Measurements from ENCODE around the gene RBM17. TPM values are rescaled to one million over a fixed set of nuclear protein-coding genes. Genes with fewer than 3 reads are reported as not detected.

The RBM17 gene
- total RNA-seq, 2 donors from 2014 or later = 156 to 200 TPM

- peaks cover 59% of the 10 kb centered on the region for H3K4me1 Mint-ChIP-seq (ENCODE audit: low read depth)
- no peaks in the 10 kb centered on the region for H3K9me3 Mint-ChIP-seq
- H3K27me3 Mint-ChIP-seq (ENCODE audit: low read depth) = no peaks in the 10 kb centered on the region
- ATAC-seq (replicated peaks in 1 of 2) (no peak), DNase-seq (no peak)
- no peak overlapping the region for H3K4me3 Mint-ChIP-seq
- no peak overlapping the region for H3K27ac Mint-ChIP-seq
- H3K36me3 Mint-ChIP-seq (ENCODE audit: insufficient read depth in 2 of 2) = no peaks in the 10 kb centered on the region
Measured at GRCh38 chr10:6128087-6128486, 39.3 kb downstream of the RBM17 start.

- Mint-ChIP-seq H3K36me3 (ENCODE audit: insufficient read depth in 2 of 2) (no peaks in the 10 kb centered on the region), H3K27me3 (ENCODE audit: low read depth) (peaks cover 3% of the 10 kb centered on the region), H3K9me3 (no peaks in the 10 kb centered on the region), H3K4me1 (ENCODE audit: low read depth) (peaks cover 54% of the 10 kb centered on the region), H3K27ac (no peak overlapping the region), H3K4me3 (peak overlapping the region; percentile 67 to 74)
- ATAC-seq (replicated peaks in 1 of 2) (no peak), DNase-seq (no peak)
Measured at GRCh38 chr10:6128591-6129251, 39.9 kb downstream of the RBM17 start.

DNA sequence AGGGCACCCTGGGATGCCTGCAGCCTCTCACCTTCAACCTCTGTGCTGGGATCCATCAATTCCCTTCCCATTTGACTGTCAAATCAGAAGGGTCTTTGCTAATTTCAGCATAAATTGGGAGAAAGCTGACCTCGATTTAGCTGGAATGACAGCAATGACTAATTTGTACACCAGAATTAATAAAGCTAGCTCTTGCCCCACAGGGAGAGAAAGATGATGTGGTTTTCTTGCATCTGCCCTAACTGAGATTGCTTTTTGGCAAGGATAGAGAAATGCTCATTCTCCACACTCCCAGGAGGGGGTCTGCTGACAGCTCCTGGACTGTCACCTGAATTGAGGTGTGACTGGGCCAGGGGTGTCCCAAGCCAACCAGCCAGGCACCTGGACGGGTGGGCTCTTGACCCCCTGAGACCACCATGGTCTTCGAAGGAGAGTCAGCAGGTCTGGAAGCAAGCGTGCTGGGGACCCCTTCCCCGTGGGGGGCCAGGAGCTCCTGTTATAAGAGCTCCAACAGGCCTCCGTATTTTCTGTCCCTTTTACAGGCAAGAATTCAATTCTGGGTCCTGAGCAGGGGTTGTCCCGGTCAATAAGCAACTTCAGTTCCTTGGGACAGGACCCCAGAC is 42.1 kb downstream of the RBM17 start:
- DNase-seq (no peak), ATAC-seq (replicated peaks in 1 of 2) (no peak)
- H3K4me3 Mint-ChIP-seq = peak overlapping the region; percentile 9 to 74
- H3K9me3 Mint-ChIP-seq = no peaks in the 10 kb centered on the region
- H3K4me1 Mint-ChIP-seq (ENCODE audit: low read depth) = peaks cover 58% of the 10 kb centered on the region
- H3K36me3 Mint-ChIP-seq (ENCODE audit: insufficient read depth in 2 of 2) = no peaks in the 10 kb centered on the region
- H3K27ac Mint-ChIP-seq = no peak overlapping the region
- H3K27me3 Mint-ChIP-seq (ENCODE audit: low read depth) = peaks cover 10% of the 10 kb centered on the region

GRCh38 chr10:6133331-6134098 is 44.7 kb downstream of the RBM17 start:
- no peak overlapping the region for H3K27ac Mint-ChIP-seq
- H3K36me3 Mint-ChIP-seq (ENCODE audit: insufficient read depth in 2 of 2) = no peaks in the 10 kb centered on the region
- peaks cover 72% of the 10 kb centered on the region for H3K4me1 Mint-ChIP-seq (ENCODE audit: low read depth)
- no peak for DNase-seq
- no peaks in the 10 kb centered on the region for H3K9me3 Mint-ChIP-seq
- ATAC-seq (replicated peaks in 1 of 2) = no peak
- H3K4me3 Mint-ChIP-seq = no peak overlapping the region
- peaks cover 13% of the 10 kb centered on the region for H3K27me3 Mint-ChIP-seq (ENCODE audit: low read depth)

GRCh38 chr10:6134099-6134823 is 45.4 kb downstream of the RBM17 start:
- Mint-ChIP-seq H3K27ac (no peak overlapping the region), H3K9me3 (no peaks in the 10 kb centered on the region), H3K27me3 (ENCODE audit: low read depth) (peaks cover 18% of the 10 kb centered on the region), H3K4me1 (ENCODE audit: low read depth) (peaks cover 70% of the 10 kb centered on the region), H3K4me3 (peak overlapping the region; percentile 36 to 87), H3K36me3 (ENCODE audit: insufficient read depth in 2 of 2) (no peaks in the 10 kb centered on the region)
- no peak for ATAC-seq (replicated peaks in 1 of 2)
- DNase-seq = no peak

DNA sequence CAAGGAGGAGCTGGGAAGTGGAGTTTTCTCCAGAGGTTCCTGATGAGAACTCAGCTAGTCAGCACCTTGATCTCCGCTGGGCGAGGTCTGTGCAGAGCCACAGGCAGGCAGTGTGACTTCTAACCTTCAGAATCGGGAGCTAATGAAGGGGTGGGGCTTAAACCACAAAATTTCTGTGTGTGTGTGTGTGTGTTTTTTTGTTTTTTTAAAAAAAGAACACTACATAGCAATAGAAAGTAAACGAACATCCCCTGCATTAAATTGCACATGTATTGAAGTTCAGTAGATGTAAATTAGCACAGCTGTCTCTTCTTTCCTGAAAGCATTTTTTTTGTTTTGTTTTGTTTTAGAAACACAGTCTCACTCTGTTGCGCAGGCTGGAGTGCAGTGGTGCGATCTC is 46.2 kb downstream of the RBM17 start:
- peaks cover 18% of the 10 kb centered on the region for H3K27me3 Mint-ChIP-seq (ENCODE audit: low read depth)
- H3K27ac Mint-ChIP-seq = no peak overlapping the region
- no peaks in the 10 kb centered on the region for H3K9me3 Mint-ChIP-seq
- no peaks in the 10 kb centered on the region for H3K36me3 Mint-ChIP-seq (ENCODE audit: insufficient read depth in 2 of 2)
- peak overlapping the region; percentile 81 to 87 for H3K4me3 Mint-ChIP-seq
- no peak for DNase-seq
- H3K4me1 Mint-ChIP-seq (ENCODE audit: low read depth) = peaks cover 70% of the 10 kb centered on the region
- no peak for ATAC-seq (replicated peaks in 1 of 2)

DNA sequence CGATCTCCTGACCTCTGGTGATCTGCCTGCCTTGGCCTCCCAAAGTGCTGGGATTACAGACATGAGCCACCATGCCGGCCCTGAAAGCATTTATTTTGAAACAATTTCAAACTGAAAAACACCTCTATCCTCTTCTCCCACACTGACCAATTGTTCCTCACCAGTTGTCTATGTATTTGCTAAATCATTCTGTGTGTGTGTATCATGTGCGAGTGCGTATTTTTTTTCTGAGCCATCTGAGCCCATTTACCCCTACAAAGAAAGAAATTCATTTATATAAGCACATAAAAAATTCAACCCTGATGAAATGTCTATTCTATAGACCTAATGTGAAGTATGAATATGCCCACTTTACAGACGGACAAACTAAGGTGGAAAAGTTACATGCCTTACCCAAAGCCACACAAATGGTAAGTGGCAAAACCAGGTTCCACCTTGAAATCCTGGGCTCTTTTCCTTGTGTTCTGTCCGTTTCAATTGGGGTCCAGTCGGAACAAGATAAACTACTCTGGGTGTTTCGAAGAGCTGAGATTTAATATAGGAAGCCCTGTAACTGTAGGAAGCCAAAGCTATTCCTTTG is 46.8 kb downstream of the RBM17 start:
- Mint-ChIP-seq H3K9me3 (no peaks in the 10 kb centered on the region), H3K4me3 (peak overlapping the region; percentile 81 to 87), H3K4me1 (ENCODE audit: low read depth) (peaks cover 70% of the 10 kb centered on the region), H3K36me3 (ENCODE audit: insufficient read depth in 2 of 2) (no peaks in the 10 kb centered on the region), H3K27ac (peak overlapping the region; percentile 88), H3K27me3 (ENCODE audit: low read depth) (peaks cover 18% of the 10 kb centered on the region)
- ATAC-seq (replicated peaks in 1 of 2) = no peak
- no peak for DNase-seq

DNA sequence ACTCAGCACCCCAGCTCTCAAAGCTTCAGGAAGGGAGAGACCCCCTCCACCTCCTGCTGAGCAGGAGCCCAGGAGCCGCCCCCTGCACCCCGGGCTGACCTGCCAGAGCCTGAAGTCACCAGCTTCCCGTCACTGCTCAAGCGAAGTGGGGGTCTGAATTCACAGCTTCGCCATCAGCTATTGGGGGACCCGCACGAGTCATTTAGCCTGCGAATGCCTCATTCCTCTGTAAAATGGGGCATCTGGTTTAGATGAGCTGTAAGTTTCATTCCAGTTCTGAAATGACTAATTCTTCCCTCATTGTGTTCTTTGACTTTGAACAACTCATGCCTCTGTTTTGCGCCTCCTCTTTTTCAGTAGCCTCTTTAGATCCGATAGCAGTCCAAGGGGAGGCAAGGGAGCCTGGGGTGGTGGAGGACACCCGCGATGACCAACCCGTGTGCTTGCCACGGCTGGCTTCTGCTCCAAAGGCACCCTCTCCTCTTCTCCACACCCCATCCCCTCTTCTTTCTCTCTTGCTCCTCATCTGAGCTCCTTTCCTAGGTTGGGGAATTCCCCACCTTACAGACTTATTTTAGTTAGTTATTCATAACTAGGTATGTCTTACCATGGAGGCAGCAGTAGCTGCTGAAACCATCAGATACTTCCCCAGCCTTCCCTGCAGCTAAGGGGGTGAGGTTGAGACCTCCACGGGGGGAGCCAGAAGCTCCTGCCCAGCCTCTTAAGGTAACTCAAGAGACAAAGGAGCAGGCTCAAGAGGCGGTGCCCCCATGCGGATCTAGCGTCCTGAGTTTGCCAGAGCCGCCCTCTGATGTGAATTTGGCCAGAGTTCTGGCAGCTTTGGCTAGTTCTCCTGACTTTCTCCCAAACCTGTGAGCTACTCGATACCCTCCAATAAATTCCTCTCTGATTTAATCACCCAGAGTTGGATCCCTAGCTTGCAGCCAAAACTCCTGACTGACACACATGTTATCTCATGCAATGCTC is 47.7 kb downstream of the RBM17 start:
- peak overlapping the region; percentile 81 to 87 for H3K4me3 Mint-ChIP-seq
- peak; percentile 82 to 83 for ATAC-seq (replicated peaks in 1 of 2)
- DNase-seq = peak; percentile 71 to 84
- H3K36me3 Mint-ChIP-seq (ENCODE audit: insufficient read depth in 2 of 2) = no peaks in the 10 kb centered on the region
- H3K9me3 Mint-ChIP-seq = no peaks in the 10 kb centered on the region
- peaks cover 73% of the 10 kb centered on the region for H3K4me1 Mint-ChIP-seq (ENCODE audit: low read depth)
- H3K27ac Mint-ChIP-seq = peak overlapping the region; percentile 88
- H3K27me3 Mint-ChIP-seq (ENCODE audit: low read depth) = peaks cover 18% of the 10 kb centered on the region

- ATAC-seq (replicated peaks in 1 of 2) (no peak), DNase-seq (no peak)
- Mint-ChIP-seq H3K27me3 (ENCODE audit: low read depth) (peaks cover 18% of the 10 kb centered on the region), H3K36me3 (ENCODE audit: insufficient read depth in 2 of 2) (no peaks in the 10 kb centered on the region), H3K27ac (no peak overlapping the region), H3K9me3 (no peaks in the 10 kb centered on the region), H3K4me3 (peak overlapping the region in 1 of 2 donors; percentile 7), H3K4me1 (ENCODE audit: low read depth) (peaks cover 92% of the 10 kb centered on the region)
Measured at GRCh38 chr10:6138456-6138855, 49.6 kb downstream of the RBM17 start.

- no peak overlapping the region for H3K27ac Mint-ChIP-seq
- H3K4me1 Mint-ChIP-seq (ENCODE audit: low read depth) = peaks cover 97% of the 10 kb centered on the region
- H3K27me3 Mint-ChIP-seq (ENCODE audit: low read depth) = peaks cover 8% of the 10 kb centered on the region
- ATAC-seq (replicated peaks in 1 of 2) (no peak), DNase-seq (no peak)
- peaks cover 0 to 2% of the 10 kb centered on the region in 2 donors for H3K36me3 Mint-ChIP-seq (ENCODE audit: insufficient read depth in 2 of 2)
- H3K4me3 Mint-ChIP-seq = peak overlapping the region in 1 of 2 donors; percentile 96
- no peaks in the 10 kb centered on the region for H3K9me3 Mint-ChIP-seq
Measured at GRCh38 chr10:6139470-6139869, 50.6 kb downstream of the RBM17 start.

DNA sequence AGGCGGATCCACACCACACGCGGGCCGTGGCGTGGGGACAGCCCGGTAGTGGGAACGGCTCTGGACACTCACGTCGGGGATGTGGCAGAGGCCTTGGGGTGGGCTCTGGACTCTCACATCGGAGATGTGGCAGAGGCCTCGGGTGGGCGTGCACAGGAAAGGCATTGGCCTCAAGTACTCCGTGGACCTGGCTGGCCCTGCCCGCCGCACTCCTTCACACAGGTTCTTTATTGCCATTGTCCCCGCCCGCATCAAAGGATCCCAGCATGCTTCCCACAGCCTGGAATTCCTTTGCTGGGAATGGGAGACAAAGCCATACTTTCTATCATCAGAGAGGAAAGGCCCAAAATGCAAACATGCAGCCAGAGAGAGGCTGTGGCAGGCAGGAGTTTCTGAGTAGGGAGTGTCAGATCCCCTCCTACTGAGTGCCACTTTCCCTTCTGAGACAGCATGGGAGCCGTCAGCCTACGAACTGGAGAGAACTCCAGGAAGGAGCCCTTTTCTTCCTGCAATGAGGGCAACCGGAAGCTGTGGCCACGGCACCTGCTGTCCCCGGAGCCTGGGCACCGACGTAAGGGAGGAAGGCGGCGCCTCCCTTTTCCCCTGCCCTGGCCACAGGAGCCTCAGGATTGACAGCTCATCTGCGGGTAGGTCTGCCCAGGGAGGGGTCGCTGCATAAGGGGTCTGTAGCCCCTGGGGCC is 51.5 kb downstream of the RBM17 start:
- peak overlapping the region; percentile 84 to 96 for H3K4me3 Mint-ChIP-seq
- ATAC-seq (replicated peaks in 1 of 2) (peak in 1 of 2 donors; percentile 6), DNase-seq (peak; percentile 48 to 49)
- H3K27me3 Mint-ChIP-seq (ENCODE audit: low read depth) = peaks cover 8% of the 10 kb centered on the region
- no peaks in the 10 kb centered on the region for H3K9me3 Mint-ChIP-seq
- H3K27ac Mint-ChIP-seq = peak overlapping the region; percentile 97
- H3K36me3 Mint-ChIP-seq (ENCODE audit: insufficient read depth in 2 of 2) = peaks cover 0 to 2% of the 10 kb centered on the region in 2 donors
- H3K4me1 Mint-ChIP-seq (ENCODE audit: low read depth) = peaks cover 89% of the 10 kb centered on the region

Data from activated T-cell treated with anti-CD3 and anti-CD28 coated beads, Interleukin-2, amount 50 U/mL, for 72 hours (primary cell).